Non-pigmented ciliary epithelial cell (primary cell): ENCODE data around the gene ODAD4.
"Not testable (repeated sequence)": the region's sequence is repeated elsewhere in the genome, so short reads cannot be mapped to it uniquely, and the experiment has no call there.

Experiments used
- DNase-seq: peaks from one replicate; pipeline ENCODE4 v3.0.0-alpha.2; 2010; ENCODE audit warnings: low read depth

The ODAD4 gene

DNA sequence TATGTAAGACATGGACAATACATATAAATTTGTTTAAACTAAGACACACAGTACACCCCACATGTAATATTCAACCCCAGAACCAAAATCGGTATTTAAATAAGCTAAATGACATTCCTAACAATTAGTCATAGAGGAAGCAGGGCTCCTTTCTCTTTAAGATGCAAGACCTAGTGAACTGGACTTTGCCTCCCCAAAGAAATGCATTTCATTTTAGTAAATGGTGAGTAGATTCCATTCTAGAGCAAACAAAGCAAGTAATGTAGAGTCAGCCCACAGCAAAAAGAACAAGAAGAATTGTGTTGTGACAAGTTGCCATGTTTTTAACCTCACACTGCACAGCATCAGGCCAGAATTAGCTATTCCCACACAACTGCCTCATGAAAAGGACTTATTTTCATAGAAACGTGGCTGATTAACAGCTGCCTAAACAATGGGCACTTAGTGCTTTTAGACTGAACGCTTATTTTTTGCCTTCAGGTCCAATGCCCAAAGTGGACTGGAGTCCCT is 72.4 kb downstream of the ODAD4 start:
- peak; percentile 34 for DNase-seq

DNA sequence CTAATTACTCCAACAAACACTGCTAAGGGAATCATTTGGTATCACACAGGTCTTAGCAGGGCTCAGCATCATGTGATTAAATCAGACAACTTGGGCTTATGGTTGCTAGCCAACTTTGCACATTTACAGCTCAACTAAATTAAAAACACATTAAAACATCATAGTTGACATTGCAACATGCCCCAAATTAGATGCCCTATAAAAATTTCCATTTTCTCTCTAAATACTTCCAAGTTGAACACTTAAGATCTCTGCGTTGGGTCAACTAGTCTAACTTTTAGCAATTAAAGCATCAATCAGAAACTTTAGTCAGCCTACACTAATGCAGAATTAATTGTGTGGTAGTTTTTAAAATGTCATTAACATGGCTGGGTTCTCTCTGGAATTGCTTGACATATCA is 74.7 kb downstream of the ODAD4 start:
- no peak for DNase-seq

DNA sequence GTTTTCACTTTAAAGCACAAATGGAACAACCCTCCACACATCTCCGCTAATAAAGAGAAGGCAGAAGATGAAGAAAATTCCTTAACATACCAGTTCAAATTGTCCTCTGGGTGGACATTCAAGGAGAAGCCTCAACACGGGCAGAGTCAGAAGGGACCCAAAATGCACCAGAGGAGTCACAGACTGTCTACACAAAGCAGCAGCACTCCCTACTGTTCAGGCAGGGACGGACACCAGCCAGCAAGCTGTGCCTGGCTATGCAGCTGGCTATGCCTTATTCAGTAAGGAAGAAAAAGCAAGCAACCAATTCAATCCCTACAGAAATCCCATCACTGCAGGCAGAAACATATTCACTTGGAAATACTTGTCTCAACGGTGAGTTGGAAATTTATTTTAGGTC is 78.8 kb downstream of the ODAD4 start:
- no peak for DNase-seq

DNA sequence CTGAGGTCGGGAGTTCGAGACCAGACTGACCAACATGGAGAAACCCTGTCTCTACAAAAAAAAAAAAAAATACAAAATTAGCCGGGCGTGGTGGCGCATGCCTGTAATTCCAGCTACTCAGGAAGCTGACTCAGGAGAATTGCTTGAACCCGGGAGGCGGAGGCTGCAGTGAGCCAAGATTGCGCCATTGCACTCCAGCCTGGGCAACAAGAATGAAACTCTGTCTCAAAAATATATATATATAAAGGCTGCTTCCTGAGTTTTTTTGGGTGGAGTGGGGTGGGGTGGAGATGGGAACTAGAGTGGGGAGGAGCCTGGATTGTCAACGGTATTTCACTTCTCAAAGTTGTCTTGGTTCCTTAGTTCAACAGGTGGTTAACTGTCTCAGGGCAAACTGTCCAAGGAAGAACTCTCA is 79.9 kb downstream of the ODAD4 start:
- not testable (repeated sequence) for DNase-seq

DNA sequence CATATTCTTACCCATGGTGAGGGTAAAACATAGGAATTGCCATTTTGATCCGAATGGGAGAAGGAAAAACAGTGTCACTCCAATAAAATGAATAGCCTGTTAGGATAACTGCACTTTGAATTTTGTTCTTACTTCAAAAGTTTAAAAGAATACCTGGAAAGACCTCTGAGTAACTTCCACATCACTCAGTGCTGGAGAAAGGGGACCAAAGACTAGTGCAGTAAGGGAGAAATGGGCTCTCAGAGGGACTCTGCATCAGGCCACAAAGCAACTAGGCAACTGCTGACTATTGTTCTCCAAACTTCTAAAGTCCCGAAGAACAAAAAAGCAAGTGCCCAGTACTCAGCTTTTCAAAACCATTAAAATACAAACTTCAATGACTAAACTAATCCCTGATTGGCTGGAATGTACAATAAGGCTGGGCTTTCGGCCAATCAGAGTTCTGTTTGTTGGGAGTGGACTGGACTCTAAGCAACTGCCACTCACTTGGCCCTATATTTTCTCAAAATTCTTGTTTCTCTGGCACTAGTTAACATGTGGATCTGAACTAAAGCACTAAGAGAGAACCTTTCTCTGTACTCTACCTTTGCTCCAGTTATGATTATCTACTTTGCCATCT is 80.6 kb downstream of the ODAD4 start:
- no peak for DNase-seq

DNA sequence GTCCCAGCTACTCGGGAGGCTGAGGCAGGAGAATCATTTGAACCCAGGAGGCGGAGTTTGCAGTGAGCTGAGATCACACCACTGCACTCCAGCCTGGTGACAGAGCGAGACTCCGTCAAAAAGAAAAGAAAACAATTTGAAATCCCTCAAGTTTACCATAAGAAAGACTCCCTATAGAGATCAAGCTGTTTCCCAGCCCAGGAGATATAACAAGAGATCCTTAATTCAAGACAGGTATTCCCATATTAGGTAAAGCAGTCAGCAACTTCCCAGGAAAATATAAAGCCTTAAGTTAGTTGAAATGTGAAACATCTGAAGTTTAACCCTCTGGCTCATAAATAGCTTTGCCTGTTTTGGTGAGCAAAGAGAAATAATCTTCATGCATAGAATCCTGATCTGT is 81.9 kb downstream of the ODAD4 start:
- not testable (repeated sequence) for DNase-seq

DNA sequence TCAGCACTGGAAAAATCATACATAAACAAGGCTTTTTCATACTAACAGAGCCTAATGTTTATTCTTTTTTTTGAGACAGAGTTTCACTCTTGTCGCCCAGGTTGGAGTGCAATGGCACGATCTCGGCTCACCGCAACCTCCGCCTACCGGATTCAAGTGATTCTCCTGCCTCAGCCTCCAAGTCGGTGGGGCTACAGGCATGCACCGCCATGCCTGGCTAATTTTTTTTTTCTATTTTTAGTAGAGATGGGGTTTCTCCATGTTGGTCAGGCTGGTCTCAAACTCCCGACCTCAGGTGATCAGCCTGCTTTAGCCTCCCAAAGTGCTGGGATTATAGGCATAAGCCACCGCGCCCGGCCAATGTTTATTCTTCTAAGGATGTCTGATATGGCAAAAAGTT is 83.3 kb downstream of the ODAD4 start:
- not testable (repeated sequence) for DNase-seq
